HCT116 (cell line): ENCODE results near the gene CCT8. TPM values are rescaled to one million over a fixed set of nuclear protein-coding genes. Genes with fewer than 3 reads are reported as not detected.

Experiments used
- ATAC-seq: fragments of 200-7000 bp; cut with Tn5 transposase; 2 replicates; pipeline ENCODE4 v1.9.1; 2020; ENCODE audit warnings: mild to moderate bottlenecking, moderate library complexity
- BruUV-seq: library from RNA; stranded (reverse); fragments of 400-500 nt; replicated peaks from 2 replicates; lab custom pipeline; 2021; lab: Mats Ljungman, UMichigan
- CTCF ChIA-PET: fragments of 300-600 bp; sonication (Branson Sonifier 250); formaldehyde crosslinking; loops from one replicate; lab custom pipeline; 2021; ENCODE audit warnings: antibody characterized with exemption; lab: Charles Lee
- POLR2A ChIA-PET: fragments of 300-600, 350-600 bp; sonication (Branson Sonifier 250); formaldehyde crosslinking; loops from one replicate; lab custom pipeline; 2021; ENCODE audit warnings: antibody characterized with exemption; lab: Charles Lee
- RAD21 ChIA-PET, 2 experiments: fragments of 300-600 bp; sonication (Branson Sonifier 250); formaldehyde crosslinking; loops; one replicate each; lab custom pipeline; 2023; ENCODE audit warnings: low total read pairs in 2 of 2; ENCODE audit not compliant: uncharacterized antibody in 2 of 2, unreplicated experiment in 2 of 2, low non-redundant PET in 1 of 2; lab: Charles Lee
- DNase-seq: peaks from one replicate; pipeline ENCODE4 v3.0.0-alpha.2; 2010; ENCODE audit warnings: low read depth, low spot score
- H2AFZ ChIP-seq: fragments of 200-600 bp; shearing (Covaris generic), sonication (generic); 2 replicates; pipeline ENCODE4 v1.6.1; 2017; ENCODE audit warnings: low read depth, mixed run types, mixed read lengths, antibody characterized with exemption, low read length; ENCODE audit not compliant: poor library complexity, severe bottlenecking
- H3K27ac ChIP-seq: 2 replicates; pipeline ENCODE4 v1.5.1; 2012; ENCODE audit warnings: low read depth, low read length
- H3K27me3 ChIP-seq: fragments of 200-600 bp; sonication (generic); 2 replicates; pipeline ENCODE4 v1.6.1; 2016; ENCODE audit warnings: mixed run types, low read length, mixed read lengths; ENCODE audit not compliant: insufficient read depth
- H3K36me3 ChIP-seq, 2 experiments: fragments of 200-500 bp in 1 of 2; fragments of 200-600 bp in 1 of 2; sonication (Bioruptor generic) in 1 of 2; sonication (generic) in 1 of 2; 2 replicates each; pipeline versions ENCODE4 v1.5.1 to v1.6.1; 2014 to 2016; ENCODE audit warnings: low read length in 2 of 2, inconsistent platforms in 1 of 2, mixed read lengths in 1 of 2, mixed run types in 1 of 2; ENCODE audit not compliant: insufficient read depth in 2 of 2, control insufficient read depth in 1 of 2
- H3K4me1 ChIP-seq, 2 experiments: fragments of 200-600 bp in 1 of 2; sonication (generic) in 1 of 2; 2 replicates each; pipeline versions ENCODE4 v1.5.1 to v1.6.1; 2012 to 2017; ENCODE audit warnings: low read length in 2 of 2, inconsistent platforms in 1 of 2, mild to moderate bottlenecking in 1 of 2, mixed read lengths in 1 of 2, mixed run types in 1 of 2, moderate library complexity in 1 of 2; ENCODE audit not compliant: insufficient read depth in 2 of 2, control insufficient read depth in 1 of 2
- H3K4me2 ChIP-seq: fragments of 200-600 bp; sonication (generic); 2 replicates; pipeline ENCODE4 v1.6.1; 2017; ENCODE audit warnings: mixed run types, low read length, mixed read lengths
- H3K4me3 ChIP-seq, 2 experiments: fragments of 200-600 bp in 1 of 2; sonication (generic) in 1 of 2; replicated peaks in 1 of 2; 2 replicates each; pipeline ENCODE4 v1.5.1; 2011 to 2016; ENCODE audit warnings: low read length in 2 of 2, control low read depth in 1 of 2, low read depth in 1 of 2, mild to moderate bottlenecking in 1 of 2, mixed read lengths in 1 of 2, mixed run types in 1 of 2
- H3K79me2 ChIP-seq: fragments of 200-600 bp; sonication (generic); 2 replicates; pipeline ENCODE4 v1.6.1; 2017; ENCODE audit warnings: mild to moderate bottlenecking, mixed run types, low read length, moderate library complexity, mixed read lengths; ENCODE audit not compliant: insufficient read depth
- H3K9ac ChIP-seq: fragments of 200-600 bp; sonication (generic); 2 replicates; pipeline ENCODE4 v1.6.1; 2016; ENCODE audit warnings: low read length, mixed read lengths
- H3K9me2 ChIP-seq: fragments of 200-600 bp; sonication (generic), shearing (Covaris generic); 2 replicates; pipeline ENCODE4 v1.6.1; 2017; ENCODE audit warnings: mixed run types, mild to moderate bottlenecking, moderate library complexity; ENCODE audit not compliant: insufficient read depth
- H3K9me3 ChIP-seq, 2 experiments: fragments of 200-500 bp in 1 of 2; fragments of 200-600 bp in 1 of 2; sonication (Bioruptor generic) in 1 of 2; sonication (generic) in 1 of 2; 2 replicates each; pipeline ENCODE4 v1.6.1; 2014 to 2017; ENCODE audit warnings: low read length in 2 of 2, mixed read lengths in 2 of 2, inconsistent platforms in 1 of 2, low read depth in 1 of 2, mild to moderate bottlenecking in 1 of 2, mixed run types in 1 of 2, moderate library complexity in 1 of 2; ENCODE audit not compliant: control insufficient read depth in 1 of 2, insufficient read depth in 1 of 2
- H4K20me1 ChIP-seq: fragments of 200-600 bp; sonication (generic), shearing (Covaris generic); 2 replicates; pipeline ENCODE4 v1.6.1; 2017; ENCODE audit warnings: mixed run types, mild to moderate bottlenecking, moderate library complexity; ENCODE audit not compliant: insufficient read depth
- EGR1 ChIP-seq: IDR thresholded peaks from 2 replicates; pipeline ENCODE4 v1.6.1; 2012; ENCODE audit warnings: low read depth
- ELF1 ChIP-seq: IDR thresholded peaks from 2 replicates; pipeline ENCODE4 v1.6.1; 2012; ENCODE audit warnings: low read depth, borderline replicate concordance
- EZH2 ChIP-seq: fragments of 200-600 bp; sonication (generic); IDR thresholded peaks from 2 replicates; pipeline ENCODE4 v1.6.1; 2017; ENCODE audit warnings: antibody characterized with exemption, mixed run types
- EZH2phosphoT487 ChIP-seq: fragments of 200-600 bp; IDR thresholded peaks from 2 replicates; pipeline ENCODE4 v1.6.1; 2018; ENCODE audit warnings: antibody characterized with exemption, borderline replicate concordance
- JUND ChIP-seq: IDR thresholded peaks from 2 replicates; pipeline ENCODE4 v1.6.1; 2012
- POLR2A ChIP-seq: IDR thresholded peaks from 2 replicates; pipeline ENCODE4 v1.7.0; 2011; ENCODE audit warnings: borderline replicate concordance; ENCODE audit not compliant: insufficient read depth, insufficient read length; ENCODE audit errors: extremely low read depth
- RAD21 ChIP-seq: IDR thresholded peaks from 2 replicates; pipeline ENCODE4 v1.6.1; 2012; ENCODE audit warnings: low read depth, mild to moderate bottlenecking
- SIN3A ChIP-seq: IDR thresholded peaks from 2 replicates; pipeline ENCODE4 v1.6.1; 2012; ENCODE audit warnings: low read depth
- ZFX ChIP-seq: fragments of 450-650 bp; IDR thresholded peaks from 2 replicates; pipeline ENCODE4 v1.6.1; 2017
- intact Hi-C: fragments of 100-400 bp; cut with micrococcal nuclease; formaldehyde crosslinking; loops from 2 replicates; pipeline ENCODE4 v1.10.0; 2022
- total RNA-seq: library from RNA; stranded (reverse); gene quantifications from one replicate; pipeline ENCODE4 v1.2.1, GENCODE V29; 2021; ENCODE audit not compliant: unreplicated experiment

The CCT8 gene
- total RNA-seq, 1 experiment from 2014 or later = 355 TPM

DNA sequence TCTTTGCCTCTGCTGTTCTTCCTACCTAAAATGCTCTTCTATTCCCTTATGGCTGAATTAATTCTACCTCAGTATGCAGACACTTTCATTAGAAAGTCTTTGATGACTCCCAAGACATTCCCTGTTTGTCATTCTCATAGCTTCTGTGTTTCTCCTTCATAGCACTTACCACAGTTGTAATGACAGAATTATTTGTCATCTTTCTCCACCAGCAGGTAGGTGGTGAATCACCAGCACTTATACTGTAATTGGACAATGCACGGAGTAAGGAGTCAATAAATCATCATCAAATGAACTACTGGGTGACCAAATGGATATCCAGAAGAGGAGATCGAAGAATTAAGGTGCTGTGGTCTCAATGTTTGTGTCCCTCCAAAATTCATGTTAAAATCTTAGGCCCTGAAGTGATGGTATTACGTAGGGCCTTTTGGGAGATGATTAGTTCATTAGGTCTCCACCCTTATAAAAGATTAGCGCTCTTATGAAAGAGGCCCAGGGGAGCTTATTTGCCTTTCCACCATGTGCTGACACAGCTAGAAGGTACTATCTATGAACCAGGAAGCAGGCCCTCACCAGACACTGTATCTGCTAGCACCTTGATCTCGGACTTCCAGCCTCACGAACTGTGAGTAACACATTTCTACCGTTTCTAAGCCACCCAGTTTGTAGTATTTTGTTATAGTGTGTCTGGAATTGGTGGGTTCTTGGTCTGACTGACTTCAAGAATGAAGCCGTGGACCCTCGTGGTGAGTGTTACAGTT is 2.4 kb upstream of the CCT8 start (continued):
- TF ChIP-seq RAD21 (no peak), EZH2phosphoT487 (no peak), EGR1 (no peak), POLR2A (no peak), EZH2 (no peak)
- TF ChIP-seq, all 23 proteins: peak for 5

DNA sequence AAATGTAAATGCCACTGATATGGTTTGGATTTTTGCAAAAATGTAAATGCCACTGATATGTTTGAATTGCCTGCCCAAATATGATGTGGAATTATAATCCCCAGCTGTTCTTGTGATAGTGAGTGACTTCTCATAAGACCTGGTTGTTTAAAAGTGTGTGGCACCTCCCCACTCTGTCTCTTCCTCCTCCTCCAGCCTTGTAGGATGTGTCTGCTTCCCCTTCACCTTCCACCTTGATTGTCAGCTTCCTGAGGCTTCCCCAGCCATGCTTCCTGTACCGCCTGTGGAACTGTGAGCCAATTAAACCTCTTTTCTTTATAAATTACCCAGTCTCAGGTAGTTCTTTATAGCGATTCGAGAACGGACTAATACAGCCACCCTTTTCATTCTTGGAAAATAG is 1.3 kb upstream of the CCT8 start:
- Histone ChIP-seq H3K4me3 (no peak overlapping the region), H3K4me2 (peak overlapping the region; percentile 24; the same call in 1 of the 2 replicates), H3K27ac (no peak overlapping the region), H3K27me3 (no peaks in the 10 kb centered on the region), H4K20me1 (peaks cover 31% of the 10 kb centered on the region), H3K36me3 (peaks cover 6 to 12% of the 10 kb centered on the region in 2 experiments; a peak in 3 of 4 replicates), H3K4me1 (peaks cover 20 to 42% of the 10 kb centered on the region in 2 experiments), H2AFZ (no peak overlapping the region), H3K79me2 (peaks cover 37% of the 10 kb centered on the region), H3K9ac (no peak overlapping the region), H3K9me3 (no peaks in the 10 kb centered on the region), H3K9me2 (no peaks in the 10 kb centered on the region)
- ChIA-PET POLR2A (interaction anchor here (1.4 to 2.0 kb wide), 2 partner anchors 13 to 50 kb away, joined by 5 to 6 read pairs; partner anchors contain the start of gene USP16), CTCF (interaction anchor here (1.0 to 1.4 kb wide), 2 partner anchors 273 to 297 kb away, joined by 3 to 4 read pairs; no protein-coding TSS in a partner anchor), RAD21 (no interaction called here)
- intact Hi-C loops = no loop called here
- no peak for ATAC-seq
- TF ChIP-seq POLR2A (no peak), ELF1 (no peak), RAD21 (no peak)
- DNase-seq = no peak
- no TSS peak for BruUV-seq

DNA sequence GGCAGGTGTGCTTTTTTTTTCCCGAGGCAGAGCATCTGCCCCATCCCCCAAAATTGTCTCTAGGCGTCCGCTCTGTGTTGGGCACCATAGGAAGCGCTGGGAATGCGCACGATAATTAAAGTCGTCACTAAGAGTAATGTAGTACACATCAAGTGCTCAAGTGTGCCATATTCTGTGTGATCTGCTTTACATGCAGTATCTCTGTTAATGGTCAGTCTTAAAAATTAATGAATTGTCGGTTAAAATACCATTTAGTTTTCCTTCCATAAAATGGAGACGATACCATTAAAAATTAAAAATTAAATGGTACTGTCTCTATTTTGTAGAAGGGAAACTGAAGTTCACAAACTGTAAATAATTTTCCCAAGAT is 544 bp upstream of the CCT8 start:
- Histone ChIP-seq H2AFZ (no peak overlapping the region), H3K79me2 (peaks cover 45% of the 10 kb centered on the region), H3K4me2 (peak overlapping the region; percentile 92), H4K20me1 (peaks cover 34% of the 10 kb centered on the region), H3K9me3 (no peaks in the 10 kb centered on the region), H3K4me1 (peaks cover 20 to 42% of the 10 kb centered on the region in 2 experiments), H3K27ac (peak overlapping the region; percentile 91), H3K4me3 (peak overlapping the region; percentile 85 to 100), H3K36me3 (peaks cover 11 to 19% of the 10 kb centered on the region in 2 experiments), H3K9ac (peak overlapping the region; percentile 97), H3K27me3 (no peaks in the 10 kb centered on the region), H3K9me2 (no peaks in the 10 kb centered on the region)
- intact Hi-C loops = no loop called here
- CTCF ChIA-PET = interaction anchor here (1.4 kb wide), 1 partner anchor 274 kb away, joined by 4 read pairs; no protein-coding TSS in a partner anchor
- no peak for TF ChIP-seq JUND
- TF ChIP-seq ZFX = no peak
- TF ChIP-seq RAD21 = no peak
- no peak for TF ChIP-seq SIN3A
- TF ChIP-seq EGR1 = no peak
- ATAC-seq = peak; percentile 56
- POLR2A ChIA-PET = interaction anchor here (0.6 to 2.0 kb wide), 9 partner anchors 11 to 393 kb away, joined by 3 to 6 read pairs (median 4); partner anchors contain the start of gene USP16
- DNase-seq = no peak
- BruUV-seq = TSS peak; percentile 96
- RAD21 ChIA-PET = interaction anchor here in 1 of 2 experiments (0.6 kb wide), 1 partner anchor 15 kb away, joined by 3 read pairs; no protein-coding TSS in a partner anchor
